B cell (primary cell): ENCODE results near the gene HAUS7. TPM values are rescaled to one million over a fixed set of nuclear protein-coding genes. Genes with fewer than 3 reads are reported as not detected.

Experiments used
- ATAC-seq: fragments of 200-7000 bp; cut with Tn5 transposase; one replicate; pipeline ENCODE4 v1.10.0; 2021; ENCODE audit warnings: low read depth, mild to moderate bottlenecking, moderate number of reproducible peaks, moderate library complexity
- CTCF ChIA-PET: fragments of 350-600 bp; sonication (Branson Sonifier 250); formaldehyde crosslinking; loops from one replicate; lab custom pipeline; 2021; ENCODE audit warnings: antibody characterized with exemption, inconsistent platforms; lab: Charles Lee
- POLR2A ChIA-PET: fragments of 350-600 bp; sonication (Branson Sonifier 250); formaldehyde crosslinking; loops from one replicate; lab custom pipeline; 2021; ENCODE audit warnings: antibody characterized with exemption; lab: Charles Lee
- DNase-seq: peaks from one replicate; pipeline ENCODE4 v3.0.0; 2013
- H2AFZ ChIP-seq: 2 replicates; pipeline ENCODE4 v1.6.1; 2012; ENCODE audit warnings: mild to moderate bottlenecking, low read depth, low read length; ENCODE audit not compliant: insufficient read depth, poor library complexity, severe bottlenecking
- H3K27ac ChIP-seq, 2 donors: 1 replicate in 1 of 2; 2 replicates in 1 of 2; pipeline ENCODE4 v1.5.1; 2012 to 2013; ENCODE audit warnings: low read length in 2 of 2, mild to moderate bottlenecking in 2 of 2, moderate library complexity in 1 of 2
- H3K27me3 ChIP-seq, 4 experiments: fragments of 200-600 bp in 1 of 4; sonication (generic) in 1 of 4; replicated peaks in 1 of 4; 1 replicate in 2 of 4; 2 replicates in 2 of 4; pipeline versions ENCODE4 v1.6.1 to v1.7.0; 2013 to 2016; ENCODE audit warnings: low read length in 3 of 4, mild to moderate bottlenecking in 2 of 4, mixed read lengths in 1 of 4, moderate library complexity in 1 of 4; ENCODE audit not compliant: insufficient read depth in 4 of 4, control insufficient read depth in 3 of 4; ENCODE audit errors: control extremely low read depth in 1 of 4
- H3K36me3 ChIP-seq, 2 experiments: replicated peaks in 1 of 2; 1 replicate in 1 of 2; 2 replicates in 1 of 2; pipeline versions ENCODE4 v1.6.1 to v1.7.1; 2013; ENCODE audit warnings: low read length in 1 of 2; ENCODE audit not compliant: insufficient read depth in 2 of 2, control insufficient read depth in 1 of 2; ENCODE audit errors: control extremely low read depth in 1 of 2, extremely low read depth in 1 of 2
- H3K4me1 ChIP-seq, 2 donors: fragments of 200-600 bp in 1 of 2; sonication (generic) in 1 of 2; 1 replicate in 1 of 2; 2 replicates in 1 of 2; pipeline versions ENCODE4 v1.5.1 to v1.6.1; 2013 to 2017; ENCODE audit warnings: low read length in 2 of 2; ENCODE audit not compliant: control insufficient read depth in 2 of 2, insufficient read depth in 2 of 2
- H3K4me2 ChIP-seq: replicated peaks from 2 replicates; pipeline ENCODE3; 2012; ENCODE audit warnings: mild to moderate bottlenecking, low read depth, low read length; ENCODE audit not compliant: poor library complexity, severe bottlenecking
- H3K4me3 ChIP-seq, 5 experiments: fragments of 200-600 bp in 1 of 5; sonication (generic) in 1 of 5; 1 replicate in 3 of 5; 2 replicates in 2 of 5; pipeline versions ENCODE4 v1.5.1 to v1.7.0; 2011 to 2016; ENCODE audit warnings: low read length in 4 of 5, mild to moderate bottlenecking in 4 of 5, low read depth in 2 of 5, control low read depth in 1 of 5, moderate library complexity in 1 of 5; ENCODE audit not compliant: insufficient read depth in 1 of 5; ENCODE audit errors: control extremely low read depth in 1 of 5, extremely low read depth in 1 of 5
- H3K79me2 ChIP-seq: fragments of 200-600 bp; sonication (generic); one replicate; pipeline ENCODE4 v1.6.0; 2016; ENCODE audit warnings: low read length; ENCODE audit not compliant: control insufficient read depth, insufficient read depth
- H3K9ac ChIP-seq: fragments of 200-600 bp; sonication (generic); 2 replicates; pipeline ENCODE4 v1.6.1; 2017; ENCODE audit warnings: mild to moderate bottlenecking, low read length, moderate library complexity
- H3K9me3 ChIP-seq, 3 donors: one replicate each; pipeline versions ENCODE4 v1.6.1 to v1.7.1; 2013; ENCODE audit warnings: low read length in 2 of 3; ENCODE audit not compliant: control insufficient read depth in 2 of 3, insufficient read depth in 1 of 3; ENCODE audit errors: control extremely low read depth in 1 of 3
- H4K20me1 ChIP-seq: 2 replicates; pipeline ENCODE4 v1.6.0; 2012; ENCODE audit warnings: mild to moderate bottlenecking, low read length; ENCODE audit not compliant: insufficient read depth, control insufficient read depth, poor library complexity, severe bottlenecking
- H3K27ac Mint-ChIP-seq: one replicate; pipeline ENCODE4 v1.8.0; 2021; ENCODE audit warnings: mixed read lengths
- H3K27me3 Mint-ChIP-seq: one replicate; pipeline ENCODE4 v1.8.0; 2021; ENCODE audit warnings: mixed read lengths
- H3K4me1 Mint-ChIP-seq: one replicate; pipeline ENCODE4 v1.8.0; 2021; ENCODE audit warnings: mixed read lengths
- H3K4me3 Mint-ChIP-seq: one replicate; pipeline ENCODE4 v1.8.0; 2021; ENCODE audit warnings: mixed read lengths
- H3K9me3 Mint-ChIP-seq: one replicate; pipeline ENCODE4 v1.8.0; 2022; ENCODE audit warnings: mixed read lengths; ENCODE audit not compliant: insufficient read depth
- EZH2 ChIP-seq: IDR thresholded peaks from 2 replicates; pipeline ENCODE4 v1.6.1; 2012; ENCODE audit warnings: borderline replicate concordance, low read depth, mild to moderate bottlenecking, moderate library complexity, low read length; ENCODE audit not compliant: insufficient read depth, poor library complexity, severe bottlenecking
- WGBS: methylation state at CpG from one replicate; pipeline ENCODE4 v1.1.5; 2013; ENCODE audit warnings: missing lambda C conversion rate; ENCODE audit not compliant: insufficient coverage; 5-methylcytosine and 5-hydroxymethylcytosine counted together
- intact Hi-C: fragments of 100-400 bp; cut with micrococcal nuclease; formaldehyde crosslinking; loops from one replicate; pipeline ENCODE4 v1.10.0; 2022
- polyA plus RNA-seq: library from polyadenylated mRNA; depleted of rRNA; stranded (reverse); fragments of >200 nt; gene quantifications from 2 replicates; pipeline ENCODE4 v1.2.3, GENCODE V29; 2012
- total RNA-seq, 2 donors: library from RNA; stranded (reverse); fragments of 120-200 nt in 1 of 2; gene quantifications; 1 replicate in 1 of 2; 2 replicates in 1 of 2; pipeline versions ENCODE4 v1.2.3 to v1.2.4, GENCODE V29; 2013 to 2022
- TF ChIP-seq, protein P1 (sequence below): fragments of 200-600 bp; IDR thresholded peaks from one replicate; pipeline ENCODE4 v1.8.0; 2022; ENCODE audit warnings: antibody characterized with exemption, mild to moderate bottlenecking

Gene HAUS7
- total and polyA plus RNA-seq, 2 donors (not counting 1 experiment from before 2014, with no cell fraction given) = 25.2 to 26.9 TPM

DNA sequence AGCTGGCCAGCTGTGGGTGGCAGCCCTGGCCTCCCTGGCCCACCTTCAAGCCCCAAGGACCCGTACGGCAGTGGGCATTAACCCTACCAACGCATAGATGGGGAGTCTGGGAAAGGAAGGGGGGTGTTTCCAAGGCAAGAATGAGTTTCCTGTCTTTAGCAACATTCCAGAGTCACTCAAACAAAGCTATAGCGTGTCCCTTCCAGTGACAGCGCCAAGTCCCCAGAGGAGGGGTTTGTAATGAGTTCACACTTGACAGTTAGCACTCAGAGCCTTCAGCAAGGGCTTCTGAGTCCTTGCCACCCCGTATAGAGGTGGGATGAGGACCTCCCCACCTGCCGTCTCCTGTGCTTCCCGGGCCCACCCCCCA is 26.2 kb upstream of the HAUS7 start:
- DNase-seq = no peak
- Histone ChIP-seq H2AFZ (no peak overlapping the region), H4K20me1 (no peaks in the 10 kb centered on the region), H3K9me3 (no peaks in the 10 kb centered on the region), H3K36me3 (no peaks in the 10 kb centered on the region), H3K79me2 (no peaks in the 10 kb centered on the region), H3K27me3 (peaks cover 0 to 11% (median 3%) of the 10 kb centered on the region in 4 experiments), H3K27ac (no peak overlapping the region), H3K4me1 (no peaks in the 10 kb centered on the region), H3K9ac (no peak overlapping the region), H3K4me2 (no peak overlapping the region), H3K4me3 (no peak overlapping the region)
- no peak for ATAC-seq
- no CpG with 5 or more reads among the region's 8 CpGs for WGBS
- H3K4me3 Mint-ChIP-seq = no peak overlapping the region
- H3K4me1 Mint-ChIP-seq = no peaks in the 10 kb centered on the region
- TF ChIP-seq EZH2 = no peak
- TF ChIP-seq, protein P1, sequence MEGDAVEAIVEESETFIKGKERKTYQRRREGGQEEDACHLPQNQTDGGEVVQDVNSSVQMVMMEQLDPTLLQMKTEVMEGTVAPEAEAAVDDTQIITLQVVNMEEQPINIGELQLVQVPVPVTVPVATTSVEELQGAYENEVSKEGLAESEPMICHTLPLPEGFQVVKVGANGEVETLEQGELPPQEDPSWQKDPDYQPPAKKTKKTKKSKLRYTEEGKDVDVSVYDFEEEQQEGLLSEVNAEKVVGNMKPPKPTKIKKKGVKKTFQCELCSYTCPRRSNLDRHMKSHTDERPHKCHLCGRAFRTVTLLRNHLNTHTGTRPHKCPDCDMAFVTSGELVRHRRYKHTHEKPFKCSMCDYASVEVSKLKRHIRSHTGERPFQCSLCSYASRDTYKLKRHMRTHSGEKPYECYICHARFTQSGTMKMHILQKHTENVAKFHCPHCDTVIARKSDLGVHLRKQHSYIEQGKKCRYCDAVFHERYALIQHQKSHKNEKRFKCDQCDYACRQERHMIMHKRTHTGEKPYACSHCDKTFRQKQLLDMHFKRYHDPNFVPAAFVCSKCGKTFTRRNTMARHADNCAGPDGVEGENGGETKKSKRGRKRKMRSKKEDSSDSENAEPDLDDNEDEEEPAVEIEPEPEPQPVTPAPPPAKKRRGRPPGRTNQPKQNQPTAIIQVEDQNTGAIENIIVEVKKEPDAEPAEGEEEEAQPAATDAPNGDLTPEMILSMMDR = no peak
- intact Hi-C loops = no loop called here
- no peak overlapping the region for H3K27ac Mint-ChIP-seq
- POLR2A ChIA-PET = no interaction called here
- H3K9me3 Mint-ChIP-seq = no peaks in the 10 kb centered on the region
- CTCF ChIA-PET = no interaction called here
- H3K27me3 Mint-ChIP-seq = no peaks in the 10 kb centered on the region

GRCh38 chrX:153495903-153496589 is 25.7 kb upstream of the HAUS7 start:
- intact Hi-C loops = no loop called here
- Histone ChIP-seq H3K9ac (no peak overlapping the region), H3K4me1 (no peaks in the 10 kb centered on the region), H3K36me3 (no peaks in the 10 kb centered on the region), H3K27me3 (peaks cover 0 to 11% (median 3%) of the 10 kb centered on the region in 4 experiments), H3K4me3 (no peak overlapping the region), H3K27ac (no peak overlapping the region), H4K20me1 (no peaks in the 10 kb centered on the region), H2AFZ (no peak overlapping the region), H3K9me3 (no peaks in the 10 kb centered on the region), H3K4me2 (no peak overlapping the region), H3K79me2 (no peaks in the 10 kb centered on the region)
- ATAC-seq = no peak
- no peak for TF ChIP-seq EZH2
- TF ChIP-seq, protein P1 = no peak
- Mint-ChIP-seq H3K4me1 (no peaks in the 10 kb centered on the region), H3K27ac (no peak overlapping the region), H3K27me3 (no peaks in the 10 kb centered on the region), H3K9me3 (no peaks in the 10 kb centered on the region), H3K4me3 (no peak overlapping the region)
- 94% methylated on average over 11 of the region's 18 CpGs for WGBS
- POLR2A ChIA-PET = no interaction called here
- DNase-seq = no peak
- CTCF ChIA-PET = no interaction called here
